Measurements from ENCODE around the gene COPB2. TPM values are rescaled to one million over a fixed set of nuclear protein-coding genes. Genes with fewer than 3 reads are reported as not detected.
"Not testable (repeated sequence)": the region's sequence is repeated elsewhere in the genome, so short reads cannot be mapped to it uniquely, and the experiment has no call there.

Gene COPB2
- total and polyA plus RNA-seq, 7 donors, result 25.6 to 96.3 (median 38.3) TPM

DNA sequence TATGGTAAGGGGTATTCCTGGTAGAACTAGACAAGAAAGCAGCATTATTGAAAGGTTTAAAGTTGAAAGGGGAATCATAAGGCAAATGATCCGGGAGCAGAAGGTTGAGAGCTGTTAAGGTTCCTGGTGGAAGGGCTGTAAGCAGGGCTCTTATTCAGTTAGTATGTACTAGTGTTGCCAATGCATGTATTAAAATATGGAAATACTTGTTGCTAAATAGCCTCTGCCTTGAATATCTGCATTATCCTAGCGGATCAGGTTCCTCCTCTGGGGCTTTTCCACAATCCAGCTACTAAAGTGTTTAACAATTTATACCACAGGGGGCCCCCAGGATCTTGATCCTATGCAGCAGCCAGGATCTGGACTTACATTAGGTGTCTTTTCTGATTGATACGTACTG, 7.3 kb upstream of the COPB2 start:
- Histone ChIP-seq H3K27ac (no peak overlapping the region), H3K36me3 (ENCODE audit: insufficient read depth in 1 of 2, low read depth in 1 of 2) (no peaks in the 10 kb centered on the region), H3K4me3 (no peak overlapping the region), H3K4me1 (peaks cover 12% of the 10 kb centered on the region), H3K27me3 (ENCODE audit: insufficient read depth in 3 of 3, low read length in 2 of 3) (no peaks in the 10 kb centered on the region), H3K9me3 (peaks cover 6% of the 10 kb centered on the region)
- DNase-seq, result no peak
- no peak for ATAC-seq
- 71 to 79% (median 76%) methylated on average over 3 of the region's 3 CpGs for WGBS, 3 donors
- intact Hi-C loops (cut with DNase I), result no loop called here
- TF ChIP-seq CTCF (IDR thresholded peaks at IDR 0.05), result no peak

DNA sequence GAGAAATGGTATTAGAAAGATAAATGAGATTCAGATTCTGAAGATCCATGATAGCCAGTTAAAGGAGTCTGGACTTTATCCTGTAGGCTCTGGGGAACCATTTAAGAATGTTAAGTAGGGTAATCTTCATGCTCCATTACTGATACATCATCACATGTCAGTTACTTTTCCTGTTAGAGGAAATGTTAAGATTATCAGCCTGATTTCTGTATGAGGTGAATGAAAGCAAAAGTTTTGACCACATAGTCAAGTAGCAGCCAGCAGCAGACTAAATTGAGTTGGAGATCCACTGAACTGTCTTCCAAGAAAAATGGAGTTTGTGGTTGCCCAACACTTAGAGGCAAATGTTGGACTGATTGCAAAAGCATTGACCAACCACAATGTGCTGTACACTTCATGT, 4.7 kb upstream of the COPB2 start:
- intact Hi-C loops (cut with DNase I), result no loop called here
- no peaks in the 10 kb centered on the region for H3K9me3 ChIP-seq
- H3K4me1 ChIP-seq, result peaks cover 26% of the 10 kb centered on the region
- H3K27ac ChIP-seq, result no peak overlapping the region
- H3K27me3 ChIP-seq (ENCODE audit: insufficient read depth in 3 of 3, low read length in 2 of 3), result no peaks in the 10 kb centered on the region
- H3K4me3 ChIP-seq, result no peak overlapping the region
- DNase-seq (no peak), ATAC-seq (no peak)
- no peak for TF ChIP-seq CTCF (IDR thresholded peaks at IDR 0.05)
- no peaks in the 10 kb centered on the region for H3K36me3 ChIP-seq (ENCODE audit: insufficient read depth in 1 of 2, low read depth in 1 of 2)

- TF ChIP-seq CTCF (IDR thresholded peaks at IDR 0.05), result no peak
- 2 to 3% (median 3%) methylated on average over 20 to 25 of the region's 25 CpGs for WGBS, 3 donors
- Histone ChIP-seq H3K27ac (peak overlapping the region; percentile 91), H3K4me1 (peaks cover 47% of the 10 kb centered on the region), H3K9me3 (no peaks in the 10 kb centered on the region), H3K36me3 (ENCODE audit: insufficient read depth in 1 of 2, low read depth in 1 of 2) (peaks cover 0 to 1% of the 10 kb centered on the region in 2 donors), H3K4me3 (peak overlapping the region; percentile 87), H3K27me3 (ENCODE audit: insufficient read depth in 3 of 3, low read length in 2 of 3) (no peaks in the 10 kb centered on the region)
- no peak for DNase-seq
- no peak for ATAC-seq
- intact Hi-C loops (cut with DNase I), result loop anchor here in 1 of 2 donors (2.0 kb wide), 1 partner anchor 44 kb away; the partner anchor contains the start of gene MRPS22
These were observed 461 bp downstream of the COPB2 start for GRCh38 chr3:139388821-139389551.

DNA sequence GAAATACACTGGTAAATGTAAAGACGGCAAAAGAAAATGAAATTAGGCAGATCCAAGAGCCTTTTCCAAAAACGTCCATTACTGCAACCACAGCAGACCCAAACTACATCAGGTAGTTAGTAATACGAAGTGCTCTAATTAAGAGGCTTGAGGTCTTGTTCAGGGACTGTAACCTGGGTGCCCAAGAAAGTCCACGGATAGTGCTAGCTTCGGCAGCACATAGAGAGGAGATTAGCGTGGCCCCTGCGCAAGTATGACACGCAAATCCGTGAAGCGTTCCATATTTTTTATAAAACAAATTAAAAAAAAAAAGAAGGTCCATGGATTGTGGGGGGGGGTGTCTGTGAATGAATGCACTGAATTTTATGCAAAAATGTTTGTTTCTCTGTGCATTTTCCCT, 1.4 kb downstream of the COPB2 start:
- H3K4me3 ChIP-seq, result peak overlapping the region; percentile 87
- H3K27me3 ChIP-seq (ENCODE audit: insufficient read depth in 3 of 3, low read length in 2 of 3), result no peaks in the 10 kb centered on the region
- H3K9me3 ChIP-seq, result no peaks in the 10 kb centered on the region
- H3K36me3 ChIP-seq (ENCODE audit: insufficient read depth in 1 of 2, low read depth in 1 of 2), result peaks cover 0 to 9% of the 10 kb centered on the region in 2 donors
- intact Hi-C loops (cut with DNase I), result loop anchor here in 1 of 2 donors (2.0 kb wide), 1 partner anchor 43 kb away; the partner anchor contains the start of gene MRPS22
- DNase-seq (no peak), ATAC-seq (no peak)
- no peak overlapping the region for H3K27ac ChIP-seq
- TF ChIP-seq CTCF (IDR thresholded peaks at IDR 0.05), result no peak
- WGBS, 3 donors, result 59 to 70% (median 65%) methylated on average over 10 of the region's 10 CpGs
- peaks cover 41% of the 10 kb centered on the region for H3K4me1 ChIP-seq

DNA sequence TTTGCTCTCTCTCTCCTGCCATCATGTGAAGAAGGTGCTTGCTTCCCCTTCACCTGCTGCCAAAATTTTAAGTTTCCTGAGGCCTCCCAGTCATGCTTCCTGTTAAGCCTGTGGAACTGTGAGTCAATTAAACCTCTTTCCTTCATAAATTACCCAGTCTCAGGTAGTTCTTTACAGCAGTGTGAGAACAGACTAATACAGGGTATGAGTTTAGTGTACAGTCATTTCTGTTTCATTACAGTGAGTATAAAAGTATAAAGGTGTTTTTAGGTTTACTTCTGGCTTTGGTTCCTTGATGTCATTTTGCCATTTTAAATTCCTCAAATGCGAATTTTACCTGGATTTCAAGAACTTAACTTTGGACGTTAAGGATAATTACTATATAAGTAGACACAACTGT, 7.2 kb downstream of the COPB2 start:
- H3K36me3 ChIP-seq (ENCODE audit: insufficient read depth in 1 of 2, low read depth in 1 of 2), result peaks cover 5 to 67% of the 10 kb centered on the region in 2 donors
- peaks cover 15% of the 10 kb centered on the region for H3K4me1 ChIP-seq
- H3K27me3 ChIP-seq (ENCODE audit: insufficient read depth in 3 of 3, low read length in 2 of 3); H3K4me3 ChIP-seq; H3K27ac ChIP-seq; DNase-seq; H3K9me3 ChIP-seq; ATAC-seq: not testable (repeated sequence)
- intact Hi-C loops (cut with DNase I), result loop anchor here in 1 of 2 donors (5.0 kb wide), 1 partner anchor 35 kb away; no protein-coding TSS in a partner anchor
- WGBS, 3 donors, result 54 to 93% (median 87%) methylated on average over 2 of the region's 2 CpGs

Data from psoas muscle (tissue), 8 donors.